ENCODE results near the gene LRRC75A.

GRCh38 chr17:16429083-16429482, 62.9 kb downstream of the LRRC75A start:
- no peak for TF ChIP-seq CTCF (IDR thresholded peaks at IDR 0.05; ENCODE audit: low read depth, low read length)
- no peak for TF ChIP-seq EZH2phosphoT487 (IDR thresholded peaks at IDR 0.05; ENCODE audit: low read depth)

Measured in OCI-LY3 (cell line).